Motor neuron (in vitro differentiated cells): ENCODE measurements around the gene KBTBD6. TPM values are rescaled to one million over a fixed set of nuclear protein-coding genes. Genes with fewer than 3 reads are reported as not detected.

Source experiments
- total RNA-seq, 8 experiments: library from RNA; unstranded; fragments of 300-600 nt; gene quantifications; 2 replicates each; pipeline versions ENCODE4 v1.2.3 to v1.2.4, GENCODE V29; 2022

The KBTBD6 gene
- total RNA-seq, 8 experiments from 2014 or later = 15.0 to 50.2 (median 24.2) TPM

Other genes starting within 250 kb of the KBTBD6 start
- gene ELF1, start 113.5 kb downstream of the KBTBD6 start, total RNA-seq = 10 to 100 TPM in 4 of 8 experiments, 1 to 10 TPM in 4; 5.9 to 48.0 (median 16.5) TPM
- gene WBP4, start 71.3 kb downstream of the KBTBD6 start, total RNA-seq = 10 to 100 TPM in 7 of 8 experiments, 1 to 10 TPM in 1; 8.7 to 27.6 (median 12.6) TPM
- 10 to 100 TPM in 5 of 8 experiments, 1 to 10 TPM in 3; 5.3 to 16.0 (median 11.4) TPM for gene KBTBD7, start 61.8 kb upstream of the KBTBD6 start, total RNA-seq
- gene MTRF1, start 130.8 kb upstream of the KBTBD6 start, total RNA-seq = 10 to 100 TPM in 4 of 8 experiments, 1 to 10 TPM in 4; 7.7 to 14.0 (median 9.9) TPM
- 10 to 100 TPM in 7 of 8 experiments, 1 to 10 TPM in 1; 8.3 to 41.9 (median 20.2) TPM for gene NAA16, start 178.5 kb upstream of the KBTBD6 start, total RNA-seq